Activated CD4-positive, alpha-beta T cell treated with anti-CD3 and anti-CD28 coated beads, Interleukin-2, amount 50 U/mL, for 1 hour (primary cell): ENCODE measurements around the gene THSD7B.

Experiments
- DNase-seq: peaks from one replicate; pipeline ENCODE4 v3.0.0-alpha.2; 2020

THSD7B gene

DNA sequence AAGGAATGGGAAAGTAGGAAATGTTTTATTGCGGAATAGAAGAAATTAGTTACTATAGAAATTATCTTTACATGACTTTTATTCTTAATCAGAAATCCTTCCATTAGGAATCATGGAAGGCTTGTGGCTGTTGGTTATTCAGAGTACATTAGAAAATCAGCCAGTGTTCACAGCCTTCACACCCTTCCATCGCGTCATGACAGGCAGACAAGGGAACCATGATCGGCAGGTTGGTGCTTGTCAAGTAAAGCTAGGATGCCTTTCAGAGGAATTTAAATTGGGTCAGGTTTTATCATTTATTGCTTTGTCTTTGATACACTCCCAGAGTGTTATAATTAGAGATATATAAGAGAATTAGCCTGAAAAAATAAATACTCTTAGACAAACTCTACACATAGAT lies 400.6 kb downstream of the THSD7B start:
- DNase-seq, result no peak

DNA sequence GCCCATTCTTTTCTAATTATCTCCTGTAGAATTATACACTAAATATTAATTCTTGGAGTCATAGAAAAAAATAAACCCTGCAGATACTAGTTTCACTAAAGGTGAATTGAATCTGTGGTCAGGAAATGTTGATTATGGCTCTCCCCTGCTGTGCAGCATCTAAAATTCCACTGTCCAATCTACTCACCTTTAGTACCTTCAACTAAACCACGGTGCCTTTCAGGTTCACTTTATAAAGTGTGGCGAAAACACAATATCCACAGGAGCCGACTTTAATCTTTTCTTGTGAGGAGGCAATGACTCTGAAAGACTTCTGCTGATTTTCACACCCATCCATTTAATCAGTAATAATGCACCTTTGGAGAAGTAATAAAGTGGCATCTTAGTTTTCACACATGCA lies 402.3 kb downstream of the THSD7B start:
- no peak for DNase-seq

GRCh38 chr2:137168552-137168951 lies 403.2 kb downstream of the THSD7B start:
- DNase-seq, result no peak

DNA sequence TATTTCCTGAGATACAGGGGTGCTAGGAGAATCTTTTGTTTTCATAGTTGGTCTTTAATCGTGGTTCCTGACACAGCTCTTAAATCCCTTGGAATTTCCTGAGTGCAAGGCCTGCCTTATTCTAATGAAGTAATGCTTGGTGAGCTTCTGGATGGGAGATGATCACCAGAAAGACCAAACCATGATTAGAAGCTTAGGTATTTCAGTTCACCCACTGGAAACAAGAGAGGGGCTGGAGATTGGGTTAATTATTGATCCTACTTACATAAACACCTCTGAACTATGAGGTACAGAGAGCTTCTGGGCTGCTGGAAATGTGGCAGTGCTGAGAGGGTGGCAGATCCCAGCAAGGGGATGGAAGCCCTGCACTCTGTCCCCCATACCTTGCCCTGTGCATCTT lies 406.8 kb downstream of the THSD7B start:
- DNase-seq, result no peak

DNA sequence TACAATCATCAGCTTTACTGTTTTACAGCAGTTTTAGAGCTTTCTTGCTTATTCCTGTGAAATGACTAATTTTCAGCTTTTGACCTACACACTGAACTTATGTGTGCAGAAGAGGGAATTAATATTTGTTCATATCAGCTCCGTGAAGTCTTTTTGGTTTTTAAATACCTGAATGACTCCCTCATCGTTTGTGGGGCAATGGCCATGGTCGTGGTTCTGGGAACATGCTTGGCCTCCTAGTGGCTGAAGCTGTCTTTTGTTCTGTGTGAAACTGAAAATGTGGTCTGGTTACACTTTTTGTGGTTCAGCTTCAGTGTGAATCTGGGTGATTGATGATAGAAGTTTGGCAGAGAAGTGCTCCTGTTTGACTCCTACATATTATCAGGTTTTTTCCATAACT lies 408.1 kb downstream of the THSD7B start:
- DNase-seq, result no peak

GRCh38 chr2:137175246-137175645 lies 409.9 kb downstream of the THSD7B start:
- no peak for DNase-seq

- no peak for DNase-seq
Measured at GRCh38 chr2:137178951-137179377, 413.6 kb downstream of the THSD7B start.

DNA sequence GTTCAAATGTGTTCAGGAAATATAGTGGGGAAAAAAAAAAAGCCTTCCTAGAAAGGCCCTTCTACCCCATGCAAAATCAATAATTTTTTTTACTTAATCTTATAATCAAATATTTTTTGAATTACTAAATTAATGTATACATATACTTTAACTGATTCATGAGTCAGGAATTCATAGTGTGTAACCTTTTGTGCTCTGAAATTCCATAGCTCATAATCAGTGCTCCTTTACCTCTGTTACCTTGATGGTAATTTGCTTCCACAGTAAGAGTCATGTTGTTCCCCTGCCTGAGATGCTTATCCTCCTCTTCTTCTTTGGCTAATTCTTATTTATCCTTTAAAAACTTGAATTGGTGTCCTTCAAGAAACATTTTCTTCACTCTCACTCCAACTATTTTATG lies 414.2 kb downstream of the THSD7B start:
- DNase-seq, result no peak

DNA sequence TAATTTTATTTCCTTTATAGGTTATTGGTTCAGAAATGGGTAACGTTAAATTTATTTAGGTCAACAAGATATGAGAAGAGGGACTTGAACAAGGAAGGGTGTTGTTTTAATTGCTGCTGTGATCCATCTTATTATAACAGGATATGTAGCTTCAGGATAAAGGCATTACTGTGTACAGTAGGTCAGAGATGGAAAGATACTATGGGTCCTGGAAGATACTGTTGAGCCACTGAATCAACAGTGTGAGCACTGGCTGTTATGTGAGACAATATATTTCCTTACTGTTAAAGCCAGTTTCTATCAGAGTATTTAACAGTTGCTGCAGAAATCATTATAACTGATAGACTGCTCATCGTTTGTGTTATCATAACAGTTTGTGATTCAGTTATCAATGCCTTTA lies 414.7 kb downstream of the THSD7B start:
- no peak for DNase-seq

DNA sequence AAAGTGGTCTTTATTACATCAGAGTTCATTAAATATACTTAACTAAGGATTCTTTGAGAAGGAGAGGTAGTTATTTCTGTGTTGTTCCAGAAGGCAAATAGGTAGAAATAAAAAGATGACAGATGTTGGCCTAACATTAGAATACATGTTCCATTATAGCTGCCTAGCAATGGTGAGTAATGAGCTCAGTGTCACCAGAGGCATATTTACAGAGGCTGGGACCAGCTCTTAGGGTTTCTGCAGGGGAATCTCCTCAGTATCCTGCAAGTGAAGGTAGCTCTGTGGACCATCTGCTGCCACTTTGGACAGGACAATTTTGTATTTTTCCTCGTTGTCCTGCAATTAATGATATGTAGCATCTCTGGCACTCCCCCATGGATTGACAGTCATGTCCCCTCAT lies 416.0 kb downstream of the THSD7B start:
- no peak for DNase-seq

DNA sequence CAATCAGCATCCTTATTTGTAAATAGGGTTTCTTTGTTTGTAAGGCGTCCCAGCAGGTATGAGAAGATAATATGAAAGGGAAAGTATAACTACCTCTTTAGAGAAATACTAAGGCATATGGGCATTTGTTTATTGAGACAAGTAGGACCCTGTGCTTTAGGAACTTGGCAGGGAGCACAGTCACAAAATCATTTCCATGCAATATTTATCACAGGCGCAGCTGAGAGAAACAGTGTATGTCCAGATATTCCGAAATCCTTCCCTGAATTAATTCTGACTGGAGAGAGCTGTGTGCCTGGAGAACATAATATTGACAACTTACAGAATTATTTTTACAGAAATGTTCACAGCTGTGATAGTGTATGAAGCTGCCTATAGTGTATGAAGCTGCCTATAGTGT lies 416.7 kb downstream of the THSD7B start:
- DNase-seq, result no peak

DNA sequence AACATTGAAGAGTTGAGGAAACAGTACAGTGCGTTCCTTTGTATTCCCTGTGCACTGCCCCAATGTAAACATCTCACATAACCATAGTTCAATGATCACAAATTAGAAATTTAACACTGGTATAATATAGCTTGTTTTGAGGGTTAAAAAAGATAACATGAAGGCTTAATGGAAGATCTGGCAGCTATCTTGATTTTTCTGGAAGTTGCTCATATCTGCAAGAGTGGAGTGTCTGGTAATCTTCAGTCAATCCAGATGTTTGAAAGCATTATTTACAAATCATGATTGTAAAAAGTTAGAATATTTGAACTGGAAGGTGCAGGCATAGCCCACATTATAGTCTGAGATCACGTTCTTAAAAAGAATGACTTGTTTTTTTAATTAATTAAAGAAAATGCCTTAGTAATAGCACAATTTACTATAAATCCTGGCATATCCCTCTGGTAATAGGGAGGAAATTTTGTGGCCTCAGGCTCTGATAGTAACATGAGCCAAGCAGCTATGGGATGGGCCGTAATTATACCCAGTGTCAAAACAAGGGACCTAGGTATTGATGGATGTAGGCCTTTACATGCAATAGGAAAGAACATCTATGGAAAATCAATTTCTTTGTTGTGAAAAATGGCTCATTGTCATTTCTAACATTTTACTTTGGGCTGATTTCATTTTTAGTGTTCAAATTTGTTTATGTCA lies 418.0 kb downstream of the THSD7B start:
- no peak for DNase-seq

GRCh38 chr2:137185378-137186078 lies 420.2 kb downstream of the THSD7B start:
- DNase-seq, result no peak

GRCh38 chr2:137187216-137187615 lies 421.9 kb downstream of the THSD7B start:
- DNase-seq, result no peak

DNA sequence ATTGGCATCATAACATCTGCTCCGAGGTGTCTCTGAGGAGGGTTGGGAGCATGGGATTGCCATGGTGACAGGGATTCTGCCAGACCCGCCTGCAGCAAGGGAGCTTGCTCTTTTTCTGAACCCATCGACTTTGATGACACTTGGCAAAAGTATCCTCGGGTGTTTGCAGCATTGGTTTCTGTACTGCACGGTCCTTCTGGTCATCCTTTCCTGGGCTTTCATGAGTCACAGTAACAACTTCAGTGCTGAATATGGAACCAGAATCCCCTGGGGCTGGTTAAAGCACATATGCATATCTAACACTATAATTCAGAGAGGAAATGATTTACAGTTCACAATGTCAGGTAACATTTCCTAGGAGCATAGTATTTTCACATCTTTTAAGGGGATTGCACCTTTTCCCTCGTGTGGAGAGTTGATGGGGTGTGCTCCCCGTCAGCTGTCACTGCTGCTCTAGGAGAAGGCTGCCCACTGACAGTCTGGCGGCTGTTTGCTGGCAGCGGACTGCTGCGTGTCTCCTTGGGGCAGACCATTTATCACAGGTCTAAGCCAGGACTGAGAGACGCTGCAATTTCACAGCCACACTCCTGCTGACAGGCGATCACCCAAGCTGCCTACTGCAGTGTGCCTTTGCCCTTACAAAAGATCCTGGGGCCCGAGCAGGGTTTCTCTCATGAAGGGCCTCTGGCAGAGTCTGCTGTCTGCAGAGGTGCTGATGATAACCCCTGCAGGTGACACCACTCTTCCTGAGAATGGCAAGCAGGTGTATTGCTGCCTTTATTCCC lies 425.3 kb downstream of the THSD7B start:
- DNase-seq, result no peak

DNA sequence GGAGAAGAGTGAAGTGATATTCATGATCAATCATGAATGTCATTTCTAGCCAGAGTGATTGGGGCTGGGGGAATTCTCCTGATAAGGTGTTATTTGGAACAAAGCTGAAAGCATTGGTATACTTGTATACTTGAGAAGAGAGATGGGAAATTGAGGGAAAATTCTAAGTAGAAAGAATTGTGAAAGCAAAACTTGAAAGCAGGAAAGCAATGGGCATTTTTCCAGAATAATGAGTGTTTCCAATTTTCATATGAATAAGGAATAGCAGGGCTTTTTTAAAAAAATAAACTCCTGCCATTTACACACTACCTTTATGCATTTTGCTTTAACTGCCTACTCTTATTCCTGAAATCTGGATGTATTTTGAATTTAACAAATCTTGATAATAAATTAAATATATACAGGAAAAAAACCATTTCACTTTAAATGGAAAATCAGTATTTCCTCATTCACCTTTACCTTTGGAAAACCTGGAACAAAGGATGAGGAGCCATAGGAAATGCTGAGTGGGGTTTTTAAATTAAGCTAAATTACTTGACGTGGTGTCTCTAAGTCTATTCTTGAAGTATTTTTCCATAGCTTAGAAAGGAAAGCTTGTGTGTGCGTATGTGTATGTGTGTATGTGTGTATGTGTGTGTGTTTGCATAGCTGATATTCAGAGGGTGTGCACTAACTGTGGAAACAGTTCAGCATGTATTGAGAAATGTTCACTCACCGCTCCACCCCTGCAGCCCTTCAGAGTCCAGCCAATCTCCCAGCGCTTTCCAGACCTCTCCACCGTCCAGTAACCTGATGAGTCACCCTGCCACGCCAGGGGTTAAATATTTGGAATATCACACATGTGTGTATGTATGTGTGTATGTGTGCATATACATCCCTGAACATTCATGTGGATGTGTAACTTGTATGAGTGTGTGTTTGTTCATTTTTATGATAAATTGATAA lies 427.3 kb downstream of the THSD7B start:
- DNase-seq, result no peak

DNA sequence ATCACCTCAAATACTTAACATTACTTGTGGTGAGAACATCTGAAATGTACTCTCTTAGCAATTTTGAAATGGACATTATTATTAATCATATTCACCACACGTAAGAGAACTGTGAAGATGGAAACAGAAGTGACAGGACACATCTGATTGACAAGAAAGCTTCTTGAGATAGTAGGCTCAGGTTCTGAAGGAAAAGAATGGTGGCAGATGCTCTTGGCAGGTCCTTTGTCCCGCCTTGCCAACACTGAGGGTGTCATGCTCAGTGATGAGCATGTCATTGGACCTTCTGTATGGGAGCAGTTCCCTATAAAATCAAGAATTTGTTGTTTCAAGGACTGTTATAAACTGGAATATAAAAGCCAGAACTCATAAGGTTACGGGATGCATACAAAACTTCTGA lies 428.1 kb downstream of the THSD7B start:
- no peak for DNase-seq

GRCh38 chr2:137194111-137194510 lies 428.8 kb downstream of the THSD7B start:
- no peak for DNase-seq

DNA sequence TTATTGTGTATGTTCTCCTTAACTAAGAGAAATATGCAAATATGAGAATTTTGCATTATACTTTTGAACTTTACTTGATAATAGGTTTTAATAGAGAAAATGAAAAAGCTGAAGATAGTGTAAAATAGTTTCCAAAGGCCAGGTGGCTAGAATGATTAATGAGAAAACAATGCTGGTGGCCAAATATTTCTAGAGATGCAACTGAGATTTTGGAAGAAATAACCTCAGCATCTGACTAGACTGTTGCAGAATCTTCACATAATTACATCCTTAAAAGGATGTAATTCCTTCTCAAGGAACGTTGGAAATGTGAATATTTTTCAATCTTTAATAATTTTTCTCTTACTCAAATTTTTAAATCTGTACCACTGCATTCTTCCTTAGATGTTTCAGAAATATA lies 434.4 kb downstream of the THSD7B start:
- no peak for DNase-seq

GRCh38 chr2:137202318-137202717 lies 437.0 kb downstream of the THSD7B start:
- no peak for DNase-seq

GRCh38 chr2:137205324-137205723 lies 440.0 kb downstream of the THSD7B start:
- DNase-seq, result no peak

DNA sequence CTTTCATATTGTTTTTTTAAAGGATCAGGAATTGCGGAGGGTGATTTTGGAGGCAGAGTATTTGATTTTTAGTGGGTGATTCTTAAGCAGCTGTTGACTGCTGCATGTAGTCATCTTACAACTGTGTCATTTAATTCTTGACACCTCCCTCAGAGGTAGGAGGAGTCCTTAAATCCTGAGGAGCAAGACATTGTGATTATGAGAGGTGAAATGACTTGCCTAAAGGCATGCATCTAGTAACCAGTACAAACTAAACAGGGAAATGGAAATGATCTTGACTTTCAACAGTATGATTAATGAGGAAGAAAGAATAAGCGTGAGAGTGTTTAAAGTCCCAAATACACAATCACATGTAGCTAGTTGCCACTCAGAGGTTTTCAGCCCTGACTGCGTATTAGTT lies 440.7 kb downstream of the THSD7B start:
- no peak for DNase-seq

GRCh38 chr2:137207030-137207429 lies 441.7 kb downstream of the THSD7B start:
- DNase-seq, result no peak
